NCI-H128 (cell line): ENCODE data around the gene STIM2.
A peak's percentile ranks its signal among the peaks of the same experiment; 100 is the strongest.
"Not testable (repeated sequence)": the region's sequence is repeated elsewhere in the genome, so short reads cannot be mapped to it uniquely, and the experiment has no call there.

Source experiments
- DNase-seq: peaks from one replicate; lab custom pipeline; 2025; ENCODE audit not compliant: unreplicated experiment; lab: John Stamatoyannopoulos, UW

The STIM2 gene

DNA sequence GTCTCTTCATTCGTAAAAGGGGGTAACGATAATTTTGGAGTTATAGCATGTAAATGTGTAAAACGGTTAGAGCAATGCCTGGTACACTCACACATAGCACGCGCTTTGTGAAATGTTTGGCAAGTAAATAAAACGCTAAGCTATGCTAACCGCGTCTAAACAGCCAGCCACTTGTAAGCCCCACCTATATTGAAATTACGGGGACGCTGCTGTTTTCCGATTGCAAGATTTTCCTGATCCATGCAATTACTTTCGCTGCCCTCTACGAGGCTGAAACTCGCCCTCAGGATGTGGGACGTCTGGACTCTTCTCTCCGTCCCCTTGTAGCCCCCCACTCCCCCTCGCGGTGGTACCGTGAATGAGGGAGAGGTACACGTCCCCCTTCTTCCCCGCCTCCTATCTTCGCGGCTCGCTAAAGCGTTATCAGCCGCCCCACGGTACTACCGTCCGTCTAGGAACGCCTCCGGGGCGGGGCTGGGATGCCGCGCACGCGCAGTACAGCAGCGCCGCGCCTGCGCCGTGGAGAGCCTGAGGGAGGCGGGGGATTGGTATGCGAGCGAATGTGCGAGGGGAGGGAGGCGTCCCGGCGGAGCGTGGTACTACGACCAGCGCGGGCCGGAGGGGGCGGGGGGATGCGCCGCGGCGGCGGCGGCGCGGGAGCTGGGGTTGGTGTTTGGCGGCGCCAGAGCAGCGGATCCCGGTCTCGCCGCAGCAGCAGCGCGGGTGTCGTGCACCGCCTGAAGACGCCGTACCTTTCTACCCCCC lies at the start of gene STIM2:
STIM2 (plus strand) TSS at position 685 of the 765 bp plus-strand sequence.
- DNase-seq, result peak; percentile 75

- DNase-seq, result not testable (repeated sequence)
Measured at GRCh38 chr4:26811571-26811970, 49.1 kb upstream of the STIM2 start.

DNA sequence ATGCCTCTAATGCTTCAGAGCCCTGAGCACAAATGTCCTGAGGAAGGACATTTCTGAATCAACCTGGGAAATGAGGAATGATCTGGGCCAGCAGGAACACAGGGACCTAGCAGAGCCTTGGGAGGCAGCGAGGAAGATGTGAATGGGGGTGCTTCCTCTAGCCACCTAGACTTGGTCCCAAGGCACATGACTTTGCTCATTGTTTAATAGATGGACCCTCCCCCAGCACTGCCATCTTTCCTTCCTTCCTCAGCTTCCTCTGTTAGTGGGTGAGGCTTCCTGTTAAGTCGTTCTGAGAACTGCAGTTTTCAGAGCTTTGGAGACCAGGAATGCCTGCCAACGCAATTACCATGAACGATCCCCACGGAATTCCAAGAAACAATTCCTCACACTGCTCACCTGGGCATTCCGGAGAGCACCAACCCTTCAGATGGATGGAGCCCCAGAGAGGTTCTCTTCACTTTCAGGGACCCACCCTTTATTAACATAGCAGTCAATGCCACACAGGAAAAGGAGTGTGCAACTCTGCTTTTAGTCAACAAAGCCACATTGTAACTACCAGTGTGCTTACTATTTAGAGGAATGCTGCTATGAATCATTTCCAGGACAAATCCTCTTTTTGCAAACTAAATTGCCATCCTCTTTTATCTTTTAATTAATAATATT lies 48.5 kb upstream of the STIM2 start:
- no peak for DNase-seq

DNA sequence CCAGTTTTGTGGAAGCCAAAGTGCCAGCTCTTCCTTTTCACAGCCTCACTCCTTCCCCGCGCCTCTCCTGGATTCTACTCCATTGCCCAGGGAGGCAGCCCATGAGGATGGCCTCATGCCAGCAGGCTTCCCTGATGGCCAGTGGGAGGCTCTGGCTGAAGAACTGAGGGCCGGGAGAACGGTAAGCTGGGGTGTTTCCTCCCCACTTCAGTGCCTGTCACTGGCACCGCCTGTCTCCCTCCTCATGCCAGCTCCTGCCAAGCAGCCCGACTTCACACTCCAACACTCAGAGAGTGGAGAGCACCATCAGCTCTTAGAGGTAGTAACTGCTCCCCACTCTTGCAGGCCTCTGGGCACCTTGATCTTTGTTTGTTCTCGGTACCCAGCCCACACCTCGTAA lies 46.9 kb upstream of the STIM2 start:
- DNase-seq, result no peak

GRCh38 chr4:26815199-26815598 lies 45.4 kb upstream of the STIM2 start:
- DNase-seq, result no peak

DNA sequence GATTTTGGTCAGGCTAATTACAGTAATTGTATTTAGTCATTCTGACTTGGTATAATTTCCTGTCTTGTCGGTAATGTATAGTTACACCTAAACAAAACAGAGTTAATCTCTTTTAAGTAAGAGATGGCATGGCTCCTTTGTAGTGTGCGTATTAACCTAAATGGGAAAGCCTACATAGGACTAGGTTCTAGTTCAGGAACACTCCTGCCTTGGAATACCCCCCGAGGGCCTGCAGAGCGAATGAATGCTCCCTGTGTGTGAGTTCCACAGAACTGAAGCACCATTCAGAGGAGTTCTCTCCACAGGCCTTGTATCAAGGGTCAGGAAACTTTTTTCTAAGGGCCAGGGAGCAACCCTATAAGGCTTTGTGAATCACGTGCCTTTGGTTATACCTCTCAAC lies 44.9 kb upstream of the STIM2 start:
- DNase-seq, result no peak

- no peak for DNase-seq
Measured at GRCh38 chr4:26819026-26819425, 41.6 kb upstream of the STIM2 start.

DNA sequence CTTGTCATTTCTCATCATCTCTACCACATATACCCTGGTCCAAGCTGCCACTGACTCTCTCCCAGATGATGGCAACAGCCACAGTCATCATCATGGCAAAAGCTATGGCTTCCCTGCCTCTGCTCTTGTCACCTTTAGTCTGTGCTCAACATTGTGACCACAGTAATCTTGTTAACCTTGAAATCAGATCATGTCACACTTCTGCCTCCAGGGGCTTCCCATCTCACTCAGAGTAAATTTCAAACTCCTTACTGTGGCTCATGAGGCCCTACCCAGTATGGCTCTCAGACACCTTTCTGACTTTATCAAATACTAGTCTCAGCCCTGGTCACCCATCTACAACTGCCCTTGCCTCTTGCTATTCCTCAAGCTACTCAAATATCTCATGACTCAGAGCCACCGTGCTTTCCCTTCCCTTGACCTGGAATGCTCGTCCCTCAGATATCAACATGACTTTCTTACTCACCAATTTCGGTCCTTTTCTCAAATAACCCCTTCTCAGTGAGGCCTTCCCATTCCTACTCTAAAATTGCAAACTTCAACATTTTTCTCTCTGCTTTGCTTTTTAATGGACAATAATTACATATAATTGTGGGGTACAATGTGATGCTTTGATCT lies 41.1 kb upstream of the STIM2 start:
- no peak for DNase-seq

GRCh38 chr4:26820346-26820745 lies 40.3 kb upstream of the STIM2 start:
- no peak for DNase-seq

GRCh38 chr4:26821031-26821430 lies 39.6 kb upstream of the STIM2 start:
- no peak for DNase-seq

GRCh38 chr4:26821677-26822503 lies 38.8 kb upstream of the STIM2 start:
- no peak for DNase-seq

- no peak for DNase-seq
Measured at GRCh38 chr4:26822546-26822945, 38.1 kb upstream of the STIM2 start.

DNA sequence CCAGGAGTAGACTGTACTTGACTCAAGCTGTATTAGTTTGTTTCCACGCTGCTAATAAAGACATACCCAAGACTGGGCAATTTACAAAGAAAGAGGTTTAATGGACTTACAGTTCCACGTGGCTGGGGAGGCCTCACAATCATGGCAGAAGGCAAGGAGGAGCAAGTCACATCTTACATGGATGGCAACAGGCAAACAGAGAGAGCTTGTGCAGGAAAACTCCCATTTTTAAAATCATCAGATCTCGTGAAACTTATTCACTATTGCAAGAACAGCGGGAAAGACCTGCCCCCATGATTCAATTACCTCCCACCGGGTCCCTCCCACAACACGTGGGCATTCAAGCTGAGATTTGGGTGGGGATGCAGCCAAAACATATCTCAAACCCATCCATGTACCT lies 37.7 kb upstream of the STIM2 start:
- not testable (repeated sequence) for DNase-seq

DNA sequence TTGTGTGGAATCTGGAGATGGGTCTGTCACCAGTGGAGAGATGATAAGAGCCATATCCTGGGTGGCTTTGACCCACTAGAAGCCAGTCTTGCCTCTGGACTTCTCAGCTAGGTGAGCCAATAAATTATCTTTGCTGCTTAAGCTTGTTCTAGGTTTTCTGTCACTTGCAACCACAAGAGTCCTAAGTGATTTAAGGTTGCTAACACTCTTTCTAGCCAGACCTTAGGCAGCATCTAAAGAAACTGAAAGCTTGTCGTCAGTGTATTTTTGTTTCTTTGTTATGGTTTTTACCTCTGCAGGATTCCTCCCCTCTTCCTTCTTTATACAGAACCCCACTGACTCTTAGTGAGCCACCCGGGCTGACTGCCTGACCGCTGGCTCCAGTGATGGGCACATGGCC lies 37.1 kb upstream of the STIM2 start:
- DNase-seq, result no peak

DNA sequence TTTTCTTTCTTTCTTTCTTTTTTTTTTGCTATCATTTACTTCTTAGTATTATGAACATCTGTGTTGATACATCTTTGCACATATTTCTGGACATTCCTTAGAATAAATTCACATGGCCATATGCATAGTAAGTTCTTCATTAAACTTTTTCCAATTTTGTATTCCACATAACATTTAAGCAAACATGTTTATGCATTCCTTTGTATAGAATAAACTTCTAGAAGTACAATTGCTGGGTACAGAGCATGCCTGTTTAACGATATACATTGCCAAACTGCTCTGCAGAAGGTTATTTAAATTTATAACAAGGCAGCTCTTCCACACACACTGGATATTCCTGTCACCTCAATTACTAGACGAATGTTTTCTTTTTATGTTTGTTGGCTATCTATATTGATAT lies 36.0 kb upstream of the STIM2 start:
- no peak for DNase-seq

DNA sequence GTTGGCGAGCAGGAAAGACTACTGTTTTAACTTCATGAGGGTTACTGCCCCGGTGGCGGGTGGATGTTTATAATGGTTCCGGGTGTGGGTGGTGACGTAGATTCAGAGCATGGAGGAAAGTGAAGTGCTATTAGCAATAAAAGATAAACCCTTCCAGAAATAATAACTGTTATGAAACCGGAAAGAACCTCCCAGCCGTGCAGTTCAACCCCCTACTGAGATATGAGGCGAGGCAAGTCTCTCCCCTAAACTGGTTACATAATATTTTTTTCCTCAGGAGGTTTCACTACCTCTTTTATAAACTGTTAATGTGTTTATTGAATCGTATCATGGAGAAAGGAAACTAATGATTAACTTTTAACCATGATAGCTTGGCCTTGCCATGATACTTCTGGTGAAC lies 33.9 kb upstream of the STIM2 start:
- DNase-seq, result no peak

DNA sequence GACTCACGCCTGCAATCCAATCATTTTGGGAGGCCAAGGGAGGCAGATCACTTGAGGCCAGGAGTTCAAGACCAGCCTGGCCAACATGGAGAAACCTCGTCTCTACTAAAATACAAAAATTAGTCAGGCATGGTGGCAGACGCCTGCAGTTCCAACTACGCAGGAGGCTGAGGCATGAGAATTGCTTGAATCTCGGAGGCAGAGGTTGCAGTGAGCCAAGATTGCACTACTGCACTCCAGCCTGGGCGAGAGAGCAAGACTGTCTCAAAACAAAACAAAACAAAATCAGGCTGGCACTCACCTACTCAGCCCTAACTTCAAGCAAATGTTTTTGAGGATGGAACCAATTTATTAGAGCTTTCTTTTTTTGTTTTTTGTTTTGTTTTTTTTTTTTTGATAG lies 33.3 kb upstream of the STIM2 start:
- not testable (repeated sequence) for DNase-seq

GRCh38 chr4:26827798-26828197 lies 32.8 kb upstream of the STIM2 start:
- DNase-seq, result no peak

- DNase-seq, result no peak
Measured at GRCh38 chr4:26829018-26829417, 31.6 kb upstream of the STIM2 start.

DNA sequence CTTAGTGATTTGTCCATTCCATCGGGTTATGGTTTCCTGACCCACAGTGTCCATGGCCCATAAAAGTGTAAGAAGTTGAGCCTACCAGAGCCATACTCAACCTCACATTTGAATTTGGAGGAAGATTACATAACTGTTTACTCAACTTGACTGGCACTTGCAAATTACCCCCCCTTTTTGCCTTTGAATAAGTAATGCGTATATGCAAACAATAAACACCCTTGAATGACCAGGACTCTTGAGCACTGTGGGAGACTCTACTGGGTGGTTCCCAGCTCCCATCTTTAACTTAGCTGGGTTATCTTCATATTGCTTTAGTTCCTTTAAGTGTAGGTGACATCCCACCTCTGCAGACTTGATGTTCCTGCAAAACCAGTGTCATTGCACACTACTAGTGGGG lies 30.6 kb upstream of the STIM2 start:
- DNase-seq, result no peak

- no peak for DNase-seq
Measured at GRCh38 chr4:26830701-26831100, 29.9 kb upstream of the STIM2 start.
